Stomach (tissue), 9 donors: Measurements from ENCODE around the gene AATK. TPM values are rescaled to one million over a fixed set of nuclear protein-coding genes. Genes with fewer than 3 reads are reported as not detected.

ENCODE experiments used
- DNase-seq, 2 donors: peaks; one replicate each; pipeline versions ENCODE4 v3.0.0 to v3.0.0-alpha.2; 2013 to 2019
- H3K27ac ChIP-seq, 5 donors: fragments of 200-600 bp in 4 of 5; sonication (generic) in 4 of 5; one replicate each; pipeline ENCODE4 v1.5.1; 2013 to 2019; ENCODE audit warnings: mild to moderate bottlenecking in 1 of 5, moderate library complexity in 1 of 5
- H3K27me3 ChIP-seq, 3 donors: fragments of 200-600 bp; sonication (generic); one replicate each; pipeline ENCODE4 v1.5.1; 2017 to 2019; ENCODE audit warnings: mixed run types in 1 of 3
- H3K36me3 ChIP-seq, 4 donors: fragments of 200-600 bp; sonication (generic); 1 replicate in 3 of 4; 2 replicates in 1 of 4; pipeline ENCODE4 v1.5.1; 2016 to 2019
- H3K4me1 ChIP-seq, 4 donors: fragments of 200-600 bp; sonication (generic); one replicate each; pipeline ENCODE4 v1.5.1; 2016 to 2019
- H3K4me3 ChIP-seq, 4 donors: fragments of 200-600 bp; sonication (generic) in 3 of 4; one replicate each; pipeline ENCODE4 v1.5.1; 2016 to 2019; ENCODE audit warnings: mild to moderate bottlenecking in 1 of 4
- H3K9me3 ChIP-seq, 4 donors: fragments of 200-600 bp; sonication (generic); one replicate each; pipeline ENCODE4 v1.5.1; 2016 to 2019
- EP300 ChIP-seq: sonication (generic); formaldehyde crosslinking; IDR thresholded peaks from one replicate; pipeline ENCODE4 v1.6.1; 2017; ENCODE audit warnings: antibody characterized with exemption
- POLR2A ChIP-seq, 4 donors: fragments of 450-650 bp; IDR thresholded peaks; one replicate each; pipeline ENCODE4 v1.6.1; 2016; ENCODE audit warnings: antibody characterized with exemption in 4 of 4, control low read depth in 2 of 4, mild to moderate bottlenecking in 1 of 4, moderate library complexity in 1 of 4
- POLR2AphosphoS5 ChIP-seq, 3 donors: sonication (generic); formaldehyde crosslinking; IDR thresholded peaks; one replicate each; pipeline ENCODE4 v1.6.1; 2016; ENCODE audit warnings: antibody characterized with exemption in 3 of 3
- WGBS, 5 donors: extraction: QIAGEN DNeasy Blood & Tissue Kit in 3 of 5; methylation state at CpG; one replicate each; pipeline versions ENCODE4 v1.1.5 to v1.1.7; 2013 to 2018; 5-methylcytosine and 5-hydroxymethylcytosine counted together
- intact Hi-C: fragments of 100-400 bp; cut with DNase I; formaldehyde crosslinking; loops from one replicate; pipeline ENCODE4 v1.15.1; 2023; ENCODE audit warnings: low total_unique reads
- polyA plus RNA-seq, 3 donors: library from polyadenylated mRNA; stranded (reverse); fragments of 200-250 nt; gene quantifications; one replicate each; pipeline ENCODE4 v1.2.3, GENCODE V29; 2013
- total RNA-seq, 5 donors: library from RNA; depleted of rRNA; stranded (reverse); fragments of >200 nt; gene quantifications; one replicate each; pipeline versions ENCODE4 v1.1.0 to v1.2.3, GENCODE V29; 2014 to 2016
- TF ChIP-seq, protein P1 (sequence below), 7 experiments: fragments of 450-650 bp in 4 of 7; fragments of 200-600 bp in 3 of 7; sonication (generic) in 3 of 7; IDR thresholded peaks; one replicate each; pipeline ENCODE4 v1.5.1; 2016 to 2019; ENCODE audit warnings: antibody characterized with exemption in 7 of 7, control low read depth in 2 of 7, mild to moderate bottlenecking in 1 of 7
- donor health status: healthy with polysubstance abuse.
- donor health status: Bipolar disorder and iron deficiency.
- donor health status: healthy.

The AATK gene
- total and polyA plus RNA-seq, 8 donors: 0.87 to 31.7 (median 7.3) TPM

DNA sequence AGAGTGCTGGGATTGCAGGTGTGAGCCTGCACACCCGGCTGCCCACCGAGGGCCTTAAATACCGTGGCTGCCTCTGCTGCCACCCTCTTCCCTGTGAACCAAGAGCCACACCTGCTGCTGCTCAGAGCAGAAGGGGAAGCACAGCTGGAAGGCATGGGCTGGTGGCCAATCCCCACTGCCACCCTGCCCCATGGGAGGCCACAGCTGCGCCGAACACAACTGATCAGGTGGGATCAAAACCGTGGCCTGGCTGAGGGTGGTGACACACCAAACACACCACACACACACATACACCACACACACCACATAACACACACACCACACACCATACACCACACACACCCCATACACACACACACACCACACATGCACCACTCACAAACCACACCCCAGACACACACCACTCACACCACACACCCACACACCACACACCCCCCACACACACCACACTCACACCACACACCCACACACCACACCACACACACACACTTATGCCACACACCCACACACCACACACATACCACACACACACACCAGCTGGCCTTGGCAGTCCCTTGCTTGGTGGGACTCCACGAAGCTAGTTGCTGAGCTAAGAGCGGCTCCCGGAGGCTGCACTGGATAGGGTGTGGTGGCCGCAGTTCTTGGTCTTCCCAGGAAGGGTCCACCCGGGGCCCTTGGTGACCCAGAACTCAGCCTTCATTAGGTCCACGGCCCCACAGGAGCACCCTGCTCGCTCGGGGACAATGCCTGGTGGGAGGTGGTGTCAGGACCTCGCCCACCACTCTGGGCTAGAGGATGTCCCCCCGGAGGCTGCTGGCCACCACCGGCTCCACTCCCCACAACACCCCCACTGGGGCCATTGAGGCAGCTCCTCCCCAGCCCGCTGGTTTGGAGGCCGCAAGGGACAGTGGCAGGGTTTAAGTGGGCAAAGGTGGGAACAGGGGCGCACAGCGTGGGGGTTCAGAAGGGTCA, 41.9 kb upstream of the AATK start:
- DNase-seq: no peak
- WGBS, 5 donors: 84 to 89% (median 88%) methylated on average over 20 to 21 of the region's 21 CpGs

DNA sequence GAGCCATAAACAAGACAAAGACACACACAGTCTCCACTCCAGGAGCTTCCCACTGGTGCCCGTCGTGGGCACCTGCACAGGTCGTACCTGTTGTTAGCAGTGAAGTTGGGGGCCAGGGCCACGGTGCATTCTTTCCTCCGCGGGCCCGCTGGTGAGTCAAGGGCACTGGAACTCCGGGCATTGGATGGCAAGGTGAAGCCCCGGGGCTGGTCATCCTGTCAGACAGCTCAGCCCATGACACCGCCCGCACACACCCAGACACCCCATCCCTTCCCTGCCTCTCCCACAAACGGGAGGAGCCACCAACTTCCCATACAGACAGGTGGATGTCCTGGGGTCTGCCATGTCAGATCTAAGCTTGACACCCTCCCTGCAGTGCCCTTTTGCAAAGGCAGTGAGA, 40.6 kb upstream of the AATK start:
- no peaks in the 10 kb centered on the region for H3K27me3 ChIP-seq
- H3K36me3 ChIP-seq: peaks cover 0 to 44% (median 31%) of the 10 kb centered on the region in 4 donors
- no peak for DNase-seq
- H3K4me3 ChIP-seq: no peak overlapping the region
- H3K27ac ChIP-seq: no peak overlapping the region
- no peaks in the 10 kb centered on the region for H3K9me3 ChIP-seq
- no peaks in the 10 kb centered on the region for H3K4me1 ChIP-seq
- intact Hi-C loops: no loop called here
- no peak for TF ChIP-seq POLR2A (IDR thresholded peaks at IDR 0.05)
- TF ChIP-seq EP300: no peak
- TF ChIP-seq, protein P1, sequence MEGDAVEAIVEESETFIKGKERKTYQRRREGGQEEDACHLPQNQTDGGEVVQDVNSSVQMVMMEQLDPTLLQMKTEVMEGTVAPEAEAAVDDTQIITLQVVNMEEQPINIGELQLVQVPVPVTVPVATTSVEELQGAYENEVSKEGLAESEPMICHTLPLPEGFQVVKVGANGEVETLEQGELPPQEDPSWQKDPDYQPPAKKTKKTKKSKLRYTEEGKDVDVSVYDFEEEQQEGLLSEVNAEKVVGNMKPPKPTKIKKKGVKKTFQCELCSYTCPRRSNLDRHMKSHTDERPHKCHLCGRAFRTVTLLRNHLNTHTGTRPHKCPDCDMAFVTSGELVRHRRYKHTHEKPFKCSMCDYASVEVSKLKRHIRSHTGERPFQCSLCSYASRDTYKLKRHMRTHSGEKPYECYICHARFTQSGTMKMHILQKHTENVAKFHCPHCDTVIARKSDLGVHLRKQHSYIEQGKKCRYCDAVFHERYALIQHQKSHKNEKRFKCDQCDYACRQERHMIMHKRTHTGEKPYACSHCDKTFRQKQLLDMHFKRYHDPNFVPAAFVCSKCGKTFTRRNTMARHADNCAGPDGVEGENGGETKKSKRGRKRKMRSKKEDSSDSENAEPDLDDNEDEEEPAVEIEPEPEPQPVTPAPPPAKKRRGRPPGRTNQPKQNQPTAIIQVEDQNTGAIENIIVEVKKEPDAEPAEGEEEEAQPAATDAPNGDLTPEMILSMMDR (IDR thresholded peaks at IDR 0.05): no peak
- TF ChIP-seq POLR2AphosphoS5 (IDR thresholded peaks at IDR 0.05): no peak
- WGBS, 5 donors: 94 to 99% (median 95%) methylated on average over 12 of the region's 12 CpGs

More for the DNA sequence above, 41.9 kb upstream of the AATK start:
- TF ChIP-seq POLR2AphosphoS5 (IDR thresholded peaks at IDR 0.05) (no peak), EP300 (no peak), POLR2A (IDR thresholded peaks at IDR 0.05) (no peak)
- TF ChIP-seq, protein P1 (IDR thresholded peaks at IDR 0.05): no peak
- intact Hi-C loops: no loop called here
- H3K27me3 ChIP-seq: no peaks in the 10 kb centered on the region
- no peaks in the 10 kb centered on the region for H3K9me3 ChIP-seq
- no peaks in the 10 kb centered on the region for H3K4me1 ChIP-seq
- H3K27ac ChIP-seq: no peak overlapping the region
- H3K36me3 ChIP-seq: peaks cover 0 to 37% (median 29%) of the 10 kb centered on the region in 4 donors
- H3K4me3 ChIP-seq: no peak overlapping the region

DNA sequence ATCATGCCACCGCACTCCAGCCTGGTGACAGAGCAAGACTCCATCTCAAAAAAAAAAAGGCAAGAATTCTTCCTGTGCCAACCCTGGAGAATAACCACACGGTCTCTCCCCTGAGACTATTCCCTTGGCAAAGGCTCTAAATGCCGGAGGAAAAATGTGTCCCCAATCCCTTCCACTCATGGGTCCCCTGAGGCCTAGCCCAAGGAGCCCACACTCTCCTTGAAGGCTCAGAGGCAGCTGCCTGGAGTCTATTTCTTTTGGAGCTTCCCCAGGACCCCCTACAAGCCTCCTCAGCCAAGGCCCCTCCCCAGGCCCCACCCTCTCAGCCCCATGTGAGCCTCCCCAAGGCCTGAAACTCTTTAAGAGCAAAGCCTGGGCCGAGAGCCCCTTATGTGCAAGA, 40.1 kb upstream of the AATK start:
- no peak for DNase-seq
- Histone ChIP-seq H3K27me3 (no peaks in the 10 kb centered on the region), H3K27ac (no peak overlapping the region), H3K36me3 (peaks cover 0 to 44% (median 31%) of the 10 kb centered on the region in 4 donors), H3K4me3 (no peak overlapping the region), H3K9me3 (no peaks in the 10 kb centered on the region), H3K4me1 (peaks cover 0 to 1% (median under 1%) of the 10 kb centered on the region in 4 donors)
- TF ChIP-seq, protein P1 (IDR thresholded peaks at IDR 0.05): no peak
- TF ChIP-seq EP300 (no peak), POLR2A (IDR thresholded peaks at IDR 0.05) (no peak), POLR2AphosphoS5 (IDR thresholded peaks at IDR 0.05) (no peak)
- 80 to 91% (median 84%) methylated on average over 4 of the region's 4 CpGs for WGBS, 5 donors
- intact Hi-C loops: no loop called here

DNA sequence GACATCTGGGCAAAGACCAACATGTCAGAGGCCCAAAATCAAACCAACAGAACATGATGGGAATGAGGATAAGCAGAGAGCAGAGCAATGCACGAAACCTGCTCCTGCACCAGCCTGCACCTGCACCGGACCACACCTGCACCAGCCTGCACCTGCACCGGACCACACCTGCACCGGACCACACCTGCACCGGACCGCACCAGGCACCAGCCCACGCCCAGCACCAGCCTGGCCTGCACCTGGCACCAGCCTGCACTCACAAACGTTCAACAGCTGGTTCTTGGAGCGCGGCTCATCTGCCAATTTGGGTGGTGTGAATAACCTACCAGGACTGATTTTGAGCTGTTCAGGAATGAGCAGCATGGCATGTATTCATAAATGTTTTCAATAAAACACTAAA, 38.6 kb upstream of the AATK start:
- H3K36me3 ChIP-seq: peaks cover 0 to 50% (median 31%) of the 10 kb centered on the region in 4 donors
- intact Hi-C loops: no loop called here
- no peak for DNase-seq
- no peak overlapping the region for H3K4me3 ChIP-seq
- 45 to 76% (median 63%) methylated on average over 4 to 10 of the region's 10 CpGs for WGBS, 5 donors
- H3K9me3 ChIP-seq: no peaks in the 10 kb centered on the region
- no peak overlapping the region for H3K27ac ChIP-seq
- no peaks in the 10 kb centered on the region for H3K27me3 ChIP-seq
- H3K4me1 ChIP-seq: peaks cover 0 to 16% (median 12%) of the 10 kb centered on the region in 4 donors
- TF ChIP-seq POLR2A (IDR thresholded peaks at IDR 0.05): no peak
- no peak for TF ChIP-seq POLR2AphosphoS5 (IDR thresholded peaks at IDR 0.05)
- TF ChIP-seq, protein P1 (IDR thresholded peaks at IDR 0.05): no peak
- TF ChIP-seq EP300: no peak
